GM19372 (cell line): ENCODE results near the gene DUSP16.

Experiments used
- ATAC-seq: cut with Tn5 transposase; IDR thresholded peaks from one replicate; pipeline ENCODE4 v1.9.1; 2021; ENCODE audit warnings: mild to moderate bottlenecking, low read depth, moderate library complexity; ENCODE audit not compliant: unreplicated experiment

Gene DUSP16

GRCh38 chr12:12447236-12447635 is 115.4 kb downstream of the DUSP16 start:
- ATAC-seq: no peak

GRCh38 chr12:12446786-12447185 is 115.9 kb downstream of the DUSP16 start:
- no peak for ATAC-seq

- no peak for ATAC-seq
These were observed 116.8 kb downstream of the DUSP16 start for GRCh38 chr12:12445882-12446181.

GRCh38 chr12:12445165-12445881 is 117.3 kb downstream of the DUSP16 start:
- no peak for ATAC-seq

GRCh38 chr12:12443431-12443878 is 119.2 kb downstream of the DUSP16 start:
- no peak for ATAC-seq

GRCh38 chr12:12442548-12443071 is 120.1 kb downstream of the DUSP16 start:
- no peak for ATAC-seq

GRCh38 chr12:12441843-12442461 is 120.7 kb downstream of the DUSP16 start:
- no peak for ATAC-seq

- ATAC-seq: no peak
These were observed 121.2 kb downstream of the DUSP16 start for GRCh38 chr12:12441429-12441807.

GRCh38 chr12:12440784-12441428 is 121.8 kb downstream of the DUSP16 start:
- ATAC-seq: no peak

- no peak for ATAC-seq
These were observed 123.0 kb downstream of the DUSP16 start for GRCh38 chr12:12439636-12440035.

- no peak for ATAC-seq
These were observed 125.8 kb downstream of the DUSP16 start for GRCh38 chr12:12436831-12437345.

- no peak for ATAC-seq
These were observed 129.4 kb downstream of the DUSP16 start for GRCh38 chr12:12433203-12433731.

GRCh38 chr12:12432364-12432763 is 130.3 kb downstream of the DUSP16 start:
- no peak for ATAC-seq

GRCh38 chr12:12428961-12429657 is 133.6 kb downstream of the DUSP16 start:
- no peak for ATAC-seq

GRCh38 chr12:12428047-12428446 is 134.6 kb downstream of the DUSP16 start:
- ATAC-seq: no peak

- no peak for ATAC-seq
These were observed 135.1 kb downstream of the DUSP16 start for GRCh38 chr12:12427568-12427967.

- ATAC-seq: no peak
These were observed 137.0 kb downstream of the DUSP16 start for GRCh38 chr12:12425616-12426015.

GRCh38 chr12:12425001-12425400 is 137.7 kb downstream of the DUSP16 start:
- no peak for ATAC-seq
